Calu3 (cell line): Measurements from ENCODE around the gene RAB40A. TPM values are rescaled to one million over a fixed set of nuclear protein-coding genes. Genes with fewer than 3 reads are reported as not detected.
"Not testable (repeated sequence)": the region's sequence is repeated elsewhere in the genome, so short reads cannot be mapped to it uniquely, and the experiment has no call there.

Source experiments
- BruUV-seq: library from RNA; stranded (reverse); fragments of 400-500 nt; replicated peaks from 2 replicates; lab custom pipeline; 2021; lab: Mats Ljungman, UMichigan
- CTCF ChIA-PET: fragments of 300-600 bp; sonication (Branson Sonifier 250); formaldehyde crosslinking; loops from one replicate; lab custom pipeline; 2022; ENCODE audit warnings: antibody characterized with exemption; lab: Charles Lee
- DNase-seq: peaks from one replicate; pipeline ENCODE4 v3.0.0; 2022
- H3K27ac Mint-ChIP-seq: one replicate; pipeline ENCODE4 v1.8.0; 2022; ENCODE audit warnings: mixed read lengths; ENCODE audit not compliant: unreplicated experiment
- H3K27me3 Mint-ChIP-seq: one replicate; pipeline ENCODE4 v1.8.0; 2022; ENCODE audit warnings: mixed read lengths; ENCODE audit not compliant: unreplicated experiment
- H3K36me3 Mint-ChIP-seq: one replicate; pipeline ENCODE4 v1.8.0; 2022; ENCODE audit warnings: mild to moderate bottlenecking, moderate library complexity, mixed read lengths; ENCODE audit not compliant: insufficient read depth, unreplicated experiment
- H3K4me1 Mint-ChIP-seq: one replicate; pipeline ENCODE4 v1.8.0; 2022; ENCODE audit warnings: mild to moderate bottlenecking, low read depth, mixed read lengths; ENCODE audit not compliant: unreplicated experiment
- H3K4me3 Mint-ChIP-seq: one replicate; pipeline ENCODE4 v1.8.0; 2022; ENCODE audit warnings: mild to moderate bottlenecking, low read depth, moderate library complexity, mixed read lengths; ENCODE audit not compliant: unreplicated experiment
- H3K9me3 Mint-ChIP-seq: one replicate; pipeline ENCODE4 v1.8.0; 2022; ENCODE audit warnings: low read depth, mixed read lengths; ENCODE audit not compliant: unreplicated experiment
- CTCF ChIP-seq: fragments of 200-600 bp; IDR thresholded peaks from one replicate; pipeline ENCODE4 v1.8.0; 2022; ENCODE audit warnings: antibody characterized with exemption; ENCODE audit not compliant: unreplicated experiment
- intact Hi-C: fragments of 100-400 bp; cut with micrococcal nuclease; formaldehyde crosslinking; loops from one replicate; pipeline ENCODE4 v1.10.0; 2022; ENCODE audit not compliant: unreplicated experiment
- total RNA-seq: library from RNA; stranded (reverse); gene quantifications from 2 replicates; pipeline ENCODE4 v1.2.3, GENCODE V29; 2022

Gene RAB40A
- total RNA-seq, 1 experiment from 2014 or later, result 0.68 TPM

- CTCF ChIA-PET, result no interaction called here
- Mint-ChIP-seq H3K27me3 (no peaks in the 10 kb centered on the region), H3K9me3 (no peaks in the 10 kb centered on the region), H3K4me1 (no peaks in the 10 kb centered on the region), H3K36me3 (no peaks in the 10 kb centered on the region), H3K27ac (no peak overlapping the region), H3K4me3 (no peak overlapping the region)
- BruUV-seq, result no TSS peak
- intact Hi-C loops, result no loop called here
- no peak for TF ChIP-seq CTCF
- DNase-seq, result no peak
Observed at GRCh38 chrX:103483720-103484119, 35.6 kb downstream of the RAB40A start.

DNA sequence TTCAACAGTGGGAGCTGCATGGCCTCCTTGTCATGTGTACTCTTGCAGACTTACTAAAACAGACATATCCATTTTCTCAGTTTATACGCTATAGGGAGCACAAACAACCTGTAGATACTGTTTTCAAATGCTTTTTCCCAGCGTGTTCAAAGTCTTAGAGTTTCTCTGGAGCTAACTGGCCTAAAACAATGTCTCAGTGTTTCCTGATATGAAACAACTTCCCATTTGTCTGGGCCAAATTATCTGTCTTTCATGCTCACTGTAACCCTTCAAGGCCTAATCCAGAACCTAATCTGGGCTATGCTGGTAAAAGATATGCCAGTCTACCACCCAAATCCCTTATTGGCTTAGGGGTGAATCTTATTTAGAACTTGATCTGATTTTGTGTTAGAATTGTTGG, 38.8 kb downstream of the RAB40A start:
- no peak overlapping the region for H3K4me3 Mint-ChIP-seq
- no peaks in the 10 kb centered on the region for H3K36me3 Mint-ChIP-seq
- no peak for DNase-seq
- H3K9me3 Mint-ChIP-seq, result no peaks in the 10 kb centered on the region
- H3K4me1 Mint-ChIP-seq, result no peaks in the 10 kb centered on the region
- no peak overlapping the region for H3K27ac Mint-ChIP-seq
- intact Hi-C loops, result no loop called here
- TF ChIP-seq CTCF, result no peak
- H3K27me3 Mint-ChIP-seq, result no peaks in the 10 kb centered on the region
- CTCF ChIA-PET, result no interaction called here
- no TSS peak for BruUV-seq

DNA sequence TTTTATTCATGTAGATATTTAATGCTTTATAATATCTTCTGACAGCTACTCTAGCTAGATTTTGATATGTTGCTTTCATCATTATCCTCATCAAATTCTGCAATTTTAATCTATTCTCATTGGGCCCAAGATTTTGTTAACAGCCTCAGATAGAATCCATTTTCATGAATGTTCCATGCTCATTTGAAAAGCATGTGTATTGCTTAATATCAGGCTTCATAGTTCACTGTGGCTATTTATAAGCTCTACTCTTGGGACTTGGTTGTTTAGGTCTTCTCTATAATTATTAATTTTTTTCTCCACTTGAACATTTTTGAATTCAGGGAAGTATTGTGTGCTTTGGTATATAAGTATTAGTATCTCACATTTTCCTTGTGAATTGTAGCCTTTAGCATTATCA, 41.8 kb downstream of the RAB40A start:
- no peak for TF ChIP-seq CTCF
- BruUV-seq, result no TSS peak
- Mint-ChIP-seq H3K4me1 (no peaks in the 10 kb centered on the region), H3K4me3 (no peak overlapping the region), H3K27me3 (no peaks in the 10 kb centered on the region), H3K27ac (no peak overlapping the region), H3K36me3 (no peaks in the 10 kb centered on the region), H3K9me3 (no peaks in the 10 kb centered on the region)
- CTCF ChIA-PET, result no interaction called here
- DNase-seq, result no peak
- intact Hi-C loops, result no loop called here

DNA sequence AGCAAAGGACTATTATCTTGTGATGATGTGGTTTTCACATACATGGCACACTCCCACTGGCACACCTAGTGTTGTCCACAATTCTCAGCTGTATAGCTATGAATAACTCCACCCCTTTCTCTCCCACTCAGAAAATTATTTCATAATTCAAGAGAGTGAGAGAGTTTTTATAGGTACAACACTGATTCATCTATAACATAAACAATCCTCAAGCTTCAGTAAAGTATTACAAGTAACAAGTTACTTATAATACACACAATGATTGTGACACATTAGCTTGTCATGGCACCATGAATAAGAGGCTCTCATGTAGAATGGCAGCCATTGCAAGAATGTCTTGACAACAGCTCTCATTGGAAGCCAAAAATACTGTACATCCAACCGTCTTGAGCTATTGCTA, 43.9 kb downstream of the RAB40A start:
- no peaks in the 10 kb centered on the region for H3K4me1 Mint-ChIP-seq
- no peak for DNase-seq
- CTCF ChIA-PET, result no interaction called here

DNA sequence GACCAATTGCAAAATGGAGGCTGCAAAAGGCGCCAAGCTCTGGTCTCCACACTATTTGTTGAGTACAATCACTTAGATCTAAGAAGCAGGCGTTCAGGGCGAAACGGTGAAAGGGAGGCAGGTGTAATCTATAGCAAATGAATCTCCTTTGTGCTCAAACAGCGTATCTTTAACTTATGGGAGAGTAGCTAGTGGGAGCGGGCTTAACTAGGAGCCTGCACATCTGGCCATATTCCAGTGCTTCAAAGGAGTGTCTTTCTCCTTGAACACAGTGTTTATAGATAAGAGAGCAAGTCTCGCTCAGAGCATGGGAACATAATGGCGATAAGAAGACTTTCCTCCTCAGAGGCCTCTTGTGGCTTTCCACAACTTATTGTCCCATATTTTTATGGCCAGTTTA, 49.3 kb downstream of the RAB40A start:
- H3K36me3 Mint-ChIP-seq, H3K4me3 Mint-ChIP-seq, H3K4me1 Mint-ChIP-seq, H3K27me3 Mint-ChIP-seq, H3K9me3 Mint-ChIP-seq, CTCF ChIA-PET, DNase-seq, BruUV-seq, H3K27ac Mint-ChIP-seq: not testable (repeated sequence)
- intact Hi-C loops, result loop anchor here (10.0 kb wide), 1 partner anchor 515 kb away; no protein-coding TSS in a partner anchor

More for the DNA sequence above, 43.9 kb downstream of the RAB40A start:
- Mint-ChIP-seq H3K9me3 (no peaks in the 10 kb centered on the region), H3K27me3 (no peaks in the 10 kb centered on the region), H3K4me3 (no peak overlapping the region), H3K27ac (no peak overlapping the region), H3K36me3 (no peaks in the 10 kb centered on the region)
- no peak for TF ChIP-seq CTCF
- no TSS peak for BruUV-seq
- intact Hi-C loops, result no loop called here
